ENCODE results near the gene GSTP1.

- no peak for TF ChIP-seq CTCF (IDR thresholded peaks at IDR 0.05; ENCODE audit: poor library complexity)
- TF ChIP-seq EZH2 (IDR thresholded peaks at IDR 0.05; ENCODE audit: borderline replicate concordance): no peak
These were observed 8.7 kb upstream of the GSTP1 start for GRCh38 chr11:67574938-67575337.
